ENCODE measurements around the gene PCDHB4. TPM values are rescaled to one million over a fixed set of nuclear protein-coding genes. Genes with fewer than 3 reads are reported as not detected.
A peak's percentile ranks its signal among the peaks of the same experiment; 100 is the strongest.

Gene PCDHB4
- polyA plus RNA-seq, 1 of the 3 experiments (the other 2 are of a cell fraction) = 0.51 TPM

DNA sequence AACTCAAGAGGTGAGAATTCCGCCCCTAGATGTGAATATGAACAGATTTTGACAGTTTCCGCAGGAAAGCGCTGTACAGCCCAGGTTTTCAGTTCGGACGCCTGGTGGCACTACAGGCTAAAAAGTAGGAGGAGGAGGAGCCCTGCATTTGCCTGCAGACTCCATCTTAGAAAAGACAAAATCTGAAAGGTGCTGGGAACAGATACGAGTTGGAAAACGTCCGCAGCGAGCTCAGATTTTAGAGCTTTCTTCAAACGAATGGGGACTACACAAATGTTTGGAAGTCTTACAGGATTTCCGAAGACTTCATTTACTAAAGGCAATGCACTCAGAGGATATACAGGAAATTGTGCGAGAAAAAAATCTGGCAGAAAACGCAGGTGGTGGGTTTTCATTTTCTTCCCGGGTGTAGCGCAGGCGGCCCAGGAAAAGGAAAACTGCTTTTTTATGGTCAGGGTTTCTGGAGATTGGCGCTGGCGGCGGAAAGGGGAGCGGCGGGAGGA, 37.1 kb upstream of the PCDHB4 start (continued):
- TF ChIP-seq FOSL2 (IDR thresholded peaks at IDR 0.05; ENCODE audit: borderline replicate concordance, low read depth) (no peak), RFX5 (IDR thresholded peaks at IDR 0.05; ENCODE audit: low read length) (0 out of 2 replicates have a peak, but pooled peaks have one; percentile 28), TAF1 (IDR thresholded peaks at IDR 0.05; ENCODE audit: borderline replicate concordance, low read depth, low read length) (no peak), MXI1 (IDR thresholded peaks at IDR 0.05; ENCODE audit: low read depth, low read length) (no peak), POLR2AphosphoS5 (IDR thresholded peaks at IDR 0.05; ENCODE audit: low read depth, low read length) (peak; percentile 48; the same call in 1 of the 2 replicates), RAD21 (IDR thresholded peaks at IDR 0.05; ENCODE audit: low read length) (peak; percentile 82), RCOR1 (IDR thresholded peaks at IDR 0.05; ENCODE audit: low read length) (peak; percentile 23; the same call in 1 of the 2 replicates), CHD2 (IDR thresholded peaks at IDR 0.05; ENCODE audit: low read length, partially characterized antibody) (peak; percentile 62), NFIC (IDR thresholded peaks at IDR 0.05; ENCODE audit: borderline replicate concordance) (no peak), SMC3 (IDR thresholded peaks at IDR 0.05; ENCODE audit: low read depth, low read length) (peak; percentile 45), CTCF (IDR thresholded peaks at IDR 0.05) (peak; percentile 75), MEF2A (IDR thresholded peaks at IDR 0.05; ENCODE audit: borderline replicate concordance, low read depth) (no peak), FOXM1 (IDR thresholded peaks at IDR 0.05; ENCODE audit: low read depth) (no peak), RXRA (IDR thresholded peaks at IDR 0.05; ENCODE audit: borderline replicate concordance, low read depth) (no peak), GATA2 (CRISPR knock-in tag; IDR thresholded peaks at IDR 0.05) (no peak), EZH2phosphoT487 (IDR thresholded peaks at IDR 0.05; ENCODE audit: borderline replicate concordance, low read depth) (no peak), TEAD4 (IDR thresholded peaks at IDR 0.05; ENCODE audit: borderline replicate concordance, insufficient read depth) (no peak)
- TF ChIP-seq, protein P1, sequence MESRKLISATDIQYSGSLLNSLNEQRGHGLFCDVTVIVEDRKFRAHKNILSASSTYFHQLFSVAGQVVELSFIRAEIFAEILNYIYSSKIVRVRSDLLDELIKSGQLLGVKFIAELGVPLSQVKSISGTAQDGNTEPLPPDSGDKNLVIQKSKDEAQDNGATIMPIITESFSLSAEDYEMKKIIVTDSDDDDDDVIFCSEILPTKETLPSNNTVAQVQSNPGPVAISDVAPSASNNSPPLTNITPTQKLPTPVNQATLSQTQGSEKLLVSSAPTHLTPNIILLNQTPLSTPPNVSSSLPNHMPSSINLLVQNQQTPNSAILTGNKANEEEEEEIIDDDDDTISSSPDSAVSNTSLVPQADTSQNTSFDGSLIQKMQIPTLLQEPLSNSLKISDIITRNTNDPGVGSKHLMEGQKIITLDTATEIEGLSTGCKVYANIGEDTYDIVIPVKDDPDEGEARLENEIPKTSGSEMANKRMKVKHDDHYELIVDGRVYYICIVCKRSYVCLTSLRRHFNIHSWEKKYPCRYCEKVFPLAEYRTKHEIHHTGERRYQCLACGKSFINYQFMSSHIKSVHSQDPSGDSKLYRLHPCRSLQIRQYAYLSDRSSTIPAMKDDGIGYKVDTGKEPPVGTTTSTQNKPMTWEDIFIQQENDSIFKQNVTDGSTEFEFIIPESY (IDR thresholded peaks at IDR 0.05; ENCODE audit: borderline replicate concordance, low read depth) = no peak
- TF ChIP-seq, protein P2, sequence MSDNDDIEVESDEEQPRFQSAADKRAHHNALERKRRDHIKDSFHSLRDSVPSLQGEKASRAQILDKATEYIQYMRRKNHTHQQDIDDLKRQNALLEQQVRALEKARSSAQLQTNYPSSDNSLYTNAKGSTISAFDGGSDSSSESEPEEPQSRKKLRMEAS (IDR thresholded peaks at IDR 0.05; ENCODE audit: low read depth) = peak; percentile 49; the same call in 1 of the 2 replicates

Data from SK-N-SH (cell line).